HEK293 (cell line): ENCODE results near the gene TTLL5.
"Not testable (repeated sequence)": the region's sequence is repeated elsewhere in the genome, so short reads cannot be mapped to it uniquely, and the experiment has no call there.

Experiments
- CTCF ChIA-PET: fragments of 350-600 bp; formaldehyde crosslinking; extraction: SDS; loops from one replicate; lab custom pipeline; 2021; ENCODE audit warnings: antibody characterized with exemption; lab: Yijun Ruan, JAX
- POLR2A ChIA-PET: fragments of 300-600 bp; formaldehyde crosslinking; extraction: SDS; loops from one replicate; lab custom pipeline; 2020; ENCODE audit warnings: antibody characterized with exemption, inconsistent platforms; lab: Yijun Ruan, JAX
- H3K27ac ChIP-seq: fragments of 200-500 bp; sonication (Bioruptor generic); 2 replicates; pipeline ENCODE4 v1.5.1; 2014; ENCODE audit warnings: low read depth, low read length, control low read depth, inconsistent platforms; ENCODE audit errors: extremely low read depth
- H3K36me3 ChIP-seq, 2 experiments: fragments of 200-500 bp in 1 of 2; sonication (Bioruptor generic) in 1 of 2; 1 replicate in 1 of 2; 2 replicates in 1 of 2; pipeline ENCODE4 v1.5.1; 2014 to 2017; ENCODE audit warnings: inconsistent platforms in 2 of 2, low read length in 2 of 2; ENCODE audit not compliant: control insufficient read depth in 2 of 2, insufficient read depth in 1 of 2
- H3K4me1 ChIP-seq: fragments of 200-500 bp; sonication (Bioruptor generic); 2 replicates; pipeline ENCODE4 v1.5.1; 2014; ENCODE audit warnings: mild to moderate bottlenecking, low read length, inconsistent platforms; ENCODE audit not compliant: control insufficient read depth, insufficient read depth
- H3K4me3 ChIP-seq: 2 replicates; pipeline ENCODE4 v1.5.1; 2011; ENCODE audit warnings: low read depth, mild to moderate bottlenecking, control low read depth, low read length, moderate library complexity
- H3K9me3 ChIP-seq: fragments of 200-500 bp; sonication (Bioruptor generic); 2 replicates; pipeline ENCODE4 v1.5.1; 2014; ENCODE audit warnings: low read depth, low read length, inconsistent platforms; ENCODE audit not compliant: control insufficient read depth, insufficient read depth
- AEBP2 ChIP-seq: fragments of 450-650 bp; formaldehyde crosslinking; IDR thresholded peaks from 2 replicates; pipeline ENCODE4 v1.5.1; 2016; ENCODE audit warnings: missing biosample characterization, missing genetic modification characterization, borderline replicate concordance
- GLI2 ChIP-seq: fragments of 450-650 bp; formaldehyde crosslinking; IDR thresholded peaks from 2 replicates; pipeline ENCODE4; 2017; ENCODE audit warnings: missing biosample characterization, missing genetic modification characterization, low read depth, borderline replicate concordance
- PBX3 ChIP-seq: sonication (generic); formaldehyde crosslinking; IDR thresholded peaks from 2 replicates; pipeline ENCODE4 v1.8.1; 2022; ENCODE audit warnings: mild to moderate bottlenecking, moderate library complexity, missing genetic modification reagents
- SCRT2 ChIP-seq: fragments of 450-650 bp; formaldehyde crosslinking; IDR thresholded peaks from 2 replicates; pipeline ENCODE4 v1.5.1; 2016; ENCODE audit warnings: missing biosample characterization, missing genetic modification characterization
- ZBTB48 ChIP-seq: fragments of 450-650 bp; formaldehyde crosslinking; IDR thresholded peaks from 2 replicates; pipeline ENCODE4 v1.5.1; 2016; ENCODE audit warnings: missing biosample characterization, missing genetic modification characterization
- ZFP3 ChIP-seq: fragments of 450-650 bp; formaldehyde crosslinking; IDR thresholded peaks from 2 replicates; pipeline ENCODE4 v1.5.1; 2016; ENCODE audit warnings: low read depth, missing biosample characterization, missing genetic modification characterization
- ZFP37 ChIP-seq: fragments of 450-650 bp; formaldehyde crosslinking; IDR thresholded peaks from 2 replicates; pipeline ENCODE4 v1.5.1; 2016; ENCODE audit warnings: missing biosample characterization, missing genetic modification characterization
- ZNF146 ChIP-seq: fragments of 450-650 bp; formaldehyde crosslinking; IDR thresholded peaks from 2 replicates; pipeline ENCODE4 v1.5.1; 2016; ENCODE audit warnings: missing biosample characterization, missing genetic modification characterization
- ZNF19 ChIP-seq: fragments of 450-650 bp; formaldehyde crosslinking; IDR thresholded peaks from 2 replicates; pipeline ENCODE4; 2016; ENCODE audit warnings: missing biosample characterization, missing genetic modification characterization, low read depth
- ZNF335 ChIP-seq: fragments of 450-650 bp; formaldehyde crosslinking; conservative IDR thresholded peaks from 2 replicates; pipeline ENCODE4 v1.5.1; 2016; ENCODE audit warnings: missing biosample characterization, missing genetic modification characterization
- ZNF341 ChIP-seq: fragments of 450-650 bp; formaldehyde crosslinking; IDR thresholded peaks from 2 replicates; pipeline ENCODE4; 2016; ENCODE audit warnings: low read depth, missing biosample characterization, missing genetic modification characterization
- ZNF366 ChIP-seq: fragments of 450-650 bp; formaldehyde crosslinking; conservative IDR thresholded peaks from 2 replicates; pipeline ENCODE4 v1.5.1; 2016; ENCODE audit warnings: missing biosample characterization, missing genetic modification characterization
- ZNF776 ChIP-seq: fragments of 450-650 bp; formaldehyde crosslinking; IDR thresholded peaks from 2 replicates; pipeline ENCODE4 v1.5.0; 2017; ENCODE audit warnings: missing biosample characterization, missing genetic modification characterization, borderline replicate concordance

The TTLL5 gene

GRCh38 chr14:75920421-75920820, 259.4 kb downstream of the TTLL5 start:
- H3K4me3 ChIP-seq, H3K9me3 ChIP-seq, H3K36me3 ChIP-seq, H3K4me1 ChIP-seq: not testable (repeated sequence)
- CTCF ChIA-PET = interaction anchor here (0.7 kb wide), 1 partner anchor 8 kb away, joined by 3 read pairs; no protein-coding TSS in a partner anchor
- TF ChIP-seq ZNF146 = peak; percentile 73
- TF ChIP-seq, all 188 proteins: peak for 1; not testable (repeated sequence) for 187
- POLR2A ChIA-PET, H3K27ac ChIP-seq: not testable (repeated sequence)

GRCh38 chr14:75925141-75925840, 264.2 kb downstream of the TTLL5 start:
- H3K27ac ChIP-seq, CTCF ChIA-PET, H3K4me3 ChIP-seq, H3K36me3 ChIP-seq, H3K9me3 ChIP-seq, POLR2A ChIA-PET, H3K4me1 ChIP-seq: not testable (repeated sequence)

- CTCF ChIA-PET = no interaction called here
- TF ChIP-seq GLI2 (tag by site-specific recombination) (no peak), ZFP3 (tag by site-specific recombination) (no peak), ZBTB48 (no peak), ZNF776 (tag by site-specific recombination) (no peak), ZNF366 (tag by site-specific recombination) (no peak), AEBP2 (no peak), ZFP37 (tag by site-specific recombination) (no peak), ZNF146 (no peak), PBX3 (CRISPR knock-in tag) (no peak), ZNF19 (tag by site-specific recombination) (no peak)
- H3K9me3 ChIP-seq = no peaks in the 10 kb centered on the region
Observed at GRCh38 chr14:75926431-75927115, 265.5 kb downstream of the TTLL5 start.

GRCh38 chr14:75927564-75928087, 266.6 kb downstream of the TTLL5 start:
- 0 out of 2 replicates have a peak, but pooled peaks cover 3% of the 10 kb centered on the region for H3K4me1 ChIP-seq
- TF ChIP-seq SCRT2 (tag by site-specific recombination) (0 out of 2 replicates have a peak, but pooled peaks have one; percentile 35), ZNF341 (tag by site-specific recombination) (peak; percentile 53), ZNF335 (tag by site-specific recombination) (no peak)
- no peak overlapping the region for H3K27ac ChIP-seq
- no peak overlapping the region for H3K4me3 ChIP-seq
- H3K9me3 ChIP-seq = no peaks in the 10 kb centered on the region
- H3K36me3 ChIP-seq = no peaks in the 10 kb centered on the region
- CTCF ChIA-PET = interaction anchor here (0.5 to 0.7 kb wide), 3 partner anchors 7 to 120 kb away, joined by 3 to 5 read pairs (median 3); no protein-coding TSS in a partner anchor
- POLR2A ChIA-PET = no interaction called here

More at GRCh38 chr14:75926431-75927115, 265.5 kb downstream of the TTLL5 start:
- H3K36me3 ChIP-seq = no peaks in the 10 kb centered on the region
- POLR2A ChIA-PET = no interaction called here
- H3K27ac ChIP-seq = no peak overlapping the region
- no peak overlapping the region for H3K4me3 ChIP-seq
- 0 out of 2 replicates have a peak, but pooled peaks cover 3% of the 10 kb centered on the region for H3K4me1 ChIP-seq
